Astrocyte of the cerebellum (primary cell): Measurements from ENCODE around the gene TMEM181.

Experiments
- DNase-seq: peaks from one replicate; pipeline ENCODE4 v3.0.0-alpha.2; 2011; ENCODE audit warnings: low read depth
- H3K4me3 ChIP-seq: 2 replicates; pipeline ENCODE4 v1.5.1; 2011; ENCODE audit warnings: mild to moderate bottlenecking, low read depth, low read length, moderate library complexity
- CTCF ChIP-seq: IDR thresholded peaks from 2 replicates; pipeline ENCODE4 v1.5.1; 2012; ENCODE audit warnings: low read length, low read depth, moderate library complexity, mild to moderate bottlenecking; ENCODE audit errors: missing control alignments
- in situ Hi-C: cut with HindIII; loops from 2 replicates; pipeline ENCODE4 v1.10.0; 2017; ENCODE audit warnings: low sequenced_read_pairs

Gene TMEM181

GRCh38 chr6:158572653-158573541, 13.0 kb downstream of the TMEM181 start:
- no peak for TF ChIP-seq CTCF
- no peak for DNase-seq
- in situ Hi-C loops, result no loop called here
- no peak overlapping the region for H3K4me3 ChIP-seq

GRCh38 chr6:158573542-158573931, 13.6 kb downstream of the TMEM181 start:
- in situ Hi-C loops, result no loop called here
- TF ChIP-seq CTCF, result no peak
- H3K4me3 ChIP-seq, result no peak overlapping the region
- DNase-seq, result no peak

GRCh38 chr6:158574800-158575199, 14.9 kb downstream of the TMEM181 start:
- H3K4me3 ChIP-seq, result no peak overlapping the region
- in situ Hi-C loops, result no loop called here
- no peak for DNase-seq
- TF ChIP-seq CTCF, result no peak

- no peak for DNase-seq
- no peak for TF ChIP-seq CTCF
- no peak overlapping the region for H3K4me3 ChIP-seq
- in situ Hi-C loops, result no loop called here
Observed at GRCh38 chr6:158575550-158575949, 15.7 kb downstream of the TMEM181 start.

GRCh38 chr6:158584236-158584651, 24.4 kb downstream of the TMEM181 start:
- TF ChIP-seq CTCF, result no peak
- DNase-seq, result no peak
- in situ Hi-C loops, result no loop called here
- H3K4me3 ChIP-seq, result no peak overlapping the region

GRCh38 chr6:158586652-158587051, 26.8 kb downstream of the TMEM181 start:
- in situ Hi-C loops, result no loop called here
- no peak overlapping the region for H3K4me3 ChIP-seq
- TF ChIP-seq CTCF, result no peak
- DNase-seq, result no peak
